OCI-LY1 (cell line): ENCODE results near the gene MIB2.

Source experiments
- H2AFZ ChIP-seq: fragments of 200-600 bp; sonication (generic), shearing (Covaris generic); 2 replicates; pipeline ENCODE4 v1.6.0; 2014; ENCODE audit warnings: antibody characterized with exemption, mild to moderate bottlenecking, low read length
- H3F3A ChIP-seq: fragments of 200-600 bp; sonication (generic), shearing (Covaris generic); 2 replicates; pipeline ENCODE4 v1.6.0; 2014; ENCODE audit warnings: mild to moderate bottlenecking, antibody characterized with exemption, low read length, moderate library complexity; ENCODE audit not compliant: insufficient read depth
- H3K27ac ChIP-seq: fragments of 200-600 bp; sonication (generic); 2 replicates; pipeline ENCODE4 v1.5.1; 2014; ENCODE audit warnings: low read length, mixed run types, mild to moderate bottlenecking, low read depth; ENCODE audit not compliant: poor library complexity, severe bottlenecking
- H3K27me3 ChIP-seq: fragments of 200-600 bp; sonication (generic); 2 replicates; pipeline ENCODE4 v1.6.0; 2014; ENCODE audit warnings: antibody characterized with exemption, mild to moderate bottlenecking, low read length, moderate library complexity; ENCODE audit not compliant: insufficient read depth
- H3K36me3 ChIP-seq: fragments of 200-600 bp; sonication (generic); 2 replicates; pipeline ENCODE4 v1.6.1; 2014; ENCODE audit warnings: mild to moderate bottlenecking, antibody characterized with exemption, low read length, moderate library complexity, mixed read lengths; ENCODE audit not compliant: insufficient read depth
- H3K4me1 ChIP-seq: fragments of 200-600 bp; sonication (generic); 2 replicates; pipeline ENCODE4 v1.5.1; 2014; ENCODE audit warnings: mild to moderate bottlenecking, low read length, moderate library complexity; ENCODE audit not compliant: insufficient read depth, severe bottlenecking
- H3K4me2 ChIP-seq: fragments of 200-600 bp; sonication (generic), shearing (Covaris generic); 2 replicates; pipeline ENCODE4 v1.6.1; 2014; ENCODE audit warnings: low read length
- H3K4me3 ChIP-seq: fragments of 200-600 bp; sonication (generic); 2 replicates; pipeline ENCODE4 v1.5.1; 2014; ENCODE audit warnings: low read length, low read depth, mild to moderate bottlenecking, mixed read lengths; ENCODE audit not compliant: poor library complexity, severe bottlenecking
- H3K79me2 ChIP-seq: fragments of 200-600 bp; shearing (Covaris generic); 2 replicates; pipeline ENCODE4 v1.6.1; 2016; ENCODE audit warnings: mixed run types, low read length, mixed read lengths; ENCODE audit not compliant: insufficient read depth
- H3K9ac ChIP-seq: fragments of 200-600 bp; sonication (generic), shearing (Covaris generic); 2 replicates; pipeline ENCODE4 v1.6.1; 2014; ENCODE audit warnings: mild to moderate bottlenecking, low read length, mixed read lengths
- H3K9me2 ChIP-seq: fragments of 200-600 bp; sonication (generic), shearing (Covaris generic); 2 replicates; pipeline ENCODE4 v1.6.1; 2014; ENCODE audit warnings: low read depth, mild to moderate bottlenecking, low read length, mixed read lengths
- H3K9me3 ChIP-seq: fragments of 200-600 bp; shearing (Covaris generic); 2 replicates; pipeline ENCODE4 v1.6.1; 2014; ENCODE audit warnings: low read length, mixed read lengths
- H4K20me1 ChIP-seq: fragments of 200-600 bp; sonication (generic), shearing (Covaris generic); 2 replicates; pipeline ENCODE4 v1.6.0; 2016; ENCODE audit warnings: mild to moderate bottlenecking, low read length; ENCODE audit not compliant: insufficient read depth
- EZH2 ChIP-seq: fragments of 200-600 bp; sonication (generic), shearing (Covaris generic); IDR thresholded peaks from 2 replicates; pipeline ENCODE4 v1.8.0; 2017; ENCODE audit warnings: borderline replicate concordance, mixed run types, mild to moderate bottlenecking, antibody characterized with exemption, low read length, moderate library complexity, mixed read lengths
- TF ChIP-seq, protein P1 (sequence below): fragments of 200-600 bp; sonication (generic), shearing (Covaris generic); IDR thresholded peaks from 2 replicates; pipeline ENCODE4 v1.5.1; 2017; ENCODE audit warnings: mild to moderate bottlenecking, antibody characterized with exemption, low read length, moderate library complexity, mixed read lengths

MIB2 gene

DNA sequence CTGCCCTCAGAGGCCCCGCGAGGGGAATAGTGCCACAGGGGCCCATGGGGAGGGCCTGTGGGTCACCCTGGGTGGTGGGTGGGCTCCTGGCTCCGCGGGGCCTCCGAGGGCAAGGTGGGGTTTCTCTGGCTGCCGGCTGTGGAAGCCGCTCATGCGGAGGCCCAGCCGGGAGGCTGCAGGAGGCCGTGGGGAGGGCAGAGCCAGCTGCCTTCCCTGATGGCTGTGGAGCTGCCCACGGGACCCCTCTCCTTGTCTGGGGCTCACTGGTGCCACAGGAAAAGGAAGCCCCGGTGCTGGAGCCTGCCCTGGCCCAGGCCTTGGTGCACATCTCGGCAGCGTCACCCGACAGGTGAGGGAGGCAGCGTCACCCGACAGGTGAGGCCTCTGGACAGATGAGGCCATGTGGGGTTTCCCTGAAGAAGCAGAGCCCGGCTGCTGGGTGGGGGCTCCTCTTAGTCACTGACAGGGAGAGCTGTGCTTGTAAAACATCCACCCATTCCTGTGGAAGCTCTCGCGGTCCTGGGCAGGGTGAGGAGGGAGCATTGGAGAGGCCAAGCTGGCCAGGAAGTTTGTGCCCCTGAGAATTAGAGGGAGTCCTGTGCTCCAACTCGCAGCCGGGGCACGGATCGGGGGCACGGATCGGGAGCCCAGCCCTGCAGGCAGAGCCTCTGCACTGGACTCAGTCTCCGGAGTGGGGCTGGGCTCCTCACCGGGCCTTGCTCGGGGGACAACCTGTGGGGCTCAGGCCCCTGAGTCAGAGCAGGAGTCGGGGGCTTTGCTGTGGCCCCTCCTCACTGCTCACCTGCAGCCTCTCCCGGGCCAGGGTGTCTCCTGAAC lies 6.1 kb downstream of the MIB2 start:
- Histone ChIP-seq H3F3A (no peaks in the 10 kb centered on the region), H3K27me3 (no peaks in the 10 kb centered on the region; the same call in 1 of the 2 replicates), H3K4me3 (no peak overlapping the region), H4K20me1 (no peaks in the 10 kb centered on the region), H3K9me2 (no peaks in the 10 kb centered on the region), H3K79me2 (no peaks in the 10 kb centered on the region), H3K4me2 (no peak overlapping the region), H2AFZ (no peak overlapping the region), H3K4me1 (peaks cover 7% of the 10 kb centered on the region), H3K9ac (no peak overlapping the region), H3K9me3 (no peaks in the 10 kb centered on the region), H3K36me3 (no peaks in the 10 kb centered on the region; the same call in 1 of the 2 replicates), H3K27ac (no peak overlapping the region)
- TF ChIP-seq EZH2 = no peak
- TF ChIP-seq, protein P1, sequence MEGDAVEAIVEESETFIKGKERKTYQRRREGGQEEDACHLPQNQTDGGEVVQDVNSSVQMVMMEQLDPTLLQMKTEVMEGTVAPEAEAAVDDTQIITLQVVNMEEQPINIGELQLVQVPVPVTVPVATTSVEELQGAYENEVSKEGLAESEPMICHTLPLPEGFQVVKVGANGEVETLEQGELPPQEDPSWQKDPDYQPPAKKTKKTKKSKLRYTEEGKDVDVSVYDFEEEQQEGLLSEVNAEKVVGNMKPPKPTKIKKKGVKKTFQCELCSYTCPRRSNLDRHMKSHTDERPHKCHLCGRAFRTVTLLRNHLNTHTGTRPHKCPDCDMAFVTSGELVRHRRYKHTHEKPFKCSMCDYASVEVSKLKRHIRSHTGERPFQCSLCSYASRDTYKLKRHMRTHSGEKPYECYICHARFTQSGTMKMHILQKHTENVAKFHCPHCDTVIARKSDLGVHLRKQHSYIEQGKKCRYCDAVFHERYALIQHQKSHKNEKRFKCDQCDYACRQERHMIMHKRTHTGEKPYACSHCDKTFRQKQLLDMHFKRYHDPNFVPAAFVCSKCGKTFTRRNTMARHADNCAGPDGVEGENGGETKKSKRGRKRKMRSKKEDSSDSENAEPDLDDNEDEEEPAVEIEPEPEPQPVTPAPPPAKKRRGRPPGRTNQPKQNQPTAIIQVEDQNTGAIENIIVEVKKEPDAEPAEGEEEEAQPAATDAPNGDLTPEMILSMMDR = no peak

DNA sequence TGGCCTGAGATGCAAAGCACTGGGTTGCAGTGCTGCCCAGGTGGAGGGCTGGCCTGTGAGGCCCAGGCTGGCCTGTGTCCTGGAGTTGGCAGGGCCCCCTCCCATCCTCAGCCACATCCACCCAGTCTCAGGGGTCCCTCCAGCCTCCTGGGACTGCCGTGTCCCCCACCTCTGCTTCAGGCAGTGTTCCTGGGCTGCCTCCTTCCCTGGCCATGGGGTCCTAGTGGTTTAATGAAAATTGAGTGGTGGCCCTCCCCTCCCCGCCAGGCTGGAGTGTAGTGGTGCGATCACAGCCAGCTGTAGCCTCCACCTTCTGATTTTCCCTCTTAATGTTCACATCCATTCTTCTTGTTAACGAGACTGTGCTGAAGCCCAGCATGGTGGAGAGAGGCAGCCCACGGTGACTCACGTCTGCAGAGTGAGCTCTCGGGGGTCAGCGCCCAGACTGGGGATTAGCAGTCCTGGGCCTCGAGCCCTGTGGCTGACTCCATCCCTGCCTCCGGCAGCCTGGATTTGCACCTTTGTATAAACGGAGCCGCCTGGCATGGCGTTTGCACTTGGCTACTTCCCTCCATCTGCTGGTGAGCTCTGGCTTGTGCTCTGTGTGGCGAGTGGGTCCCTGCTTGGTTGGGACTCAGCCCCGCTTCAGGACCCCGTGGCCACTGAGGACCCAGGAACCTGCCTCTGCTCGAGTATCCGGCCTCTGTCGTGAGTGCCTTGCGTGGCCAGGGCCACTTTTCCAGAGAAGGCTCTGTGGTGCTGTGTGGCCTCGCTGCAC lies 6.9 kb downstream of the MIB2 start:
- H3K4me3 ChIP-seq = no peak overlapping the region
- H3K9me2 ChIP-seq = no peaks in the 10 kb centered on the region
- H3K27me3 ChIP-seq = no peaks in the 10 kb centered on the region; the same call in 1 of the 2 replicates
- no peak overlapping the region for H3K9ac ChIP-seq
- no peaks in the 10 kb centered on the region for H3F3A ChIP-seq
- H2AFZ ChIP-seq = no peak overlapping the region
- peaks cover under 1% of the 10 kb centered on the region for H3K4me1 ChIP-seq
- no peaks in the 10 kb centered on the region; the same call in 1 of the 2 replicates for H3K36me3 ChIP-seq
- H3K79me2 ChIP-seq = no peaks in the 10 kb centered on the region
- TF ChIP-seq, protein P1 = no peak
- TF ChIP-seq EZH2 = no peak
- H4K20me1 ChIP-seq = no peaks in the 10 kb centered on the region
- H3K27ac ChIP-seq = no peak overlapping the region
- H3K9me3 ChIP-seq = no peaks in the 10 kb centered on the region
- no peak overlapping the region for H3K4me2 ChIP-seq

DNA sequence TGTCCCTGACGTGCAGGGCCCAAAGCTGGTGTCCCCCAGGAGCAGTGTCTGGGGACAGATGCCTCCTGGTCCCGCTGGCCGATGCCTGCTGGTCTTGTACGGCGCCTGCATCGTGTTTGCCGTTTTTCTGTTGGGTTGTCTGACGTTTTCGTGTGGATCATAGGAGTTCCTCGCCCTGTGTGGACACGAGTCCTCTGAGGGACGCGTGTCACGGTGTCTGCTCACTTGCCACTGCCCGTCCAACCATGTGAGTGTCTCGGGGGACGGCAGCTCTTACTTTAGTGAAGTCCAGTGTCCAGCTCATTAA lies 7.4 kb downstream of the MIB2 start:
- Histone ChIP-seq H3K9ac (no peak overlapping the region), H3K36me3 (no peaks in the 10 kb centered on the region; the same call in 1 of the 2 replicates), H3K4me3 (no peak overlapping the region), H3K27ac (no peak overlapping the region), H3K79me2 (no peaks in the 10 kb centered on the region), H2AFZ (no peak overlapping the region), H3K27me3 (no peaks in the 10 kb centered on the region; the same call in 1 of the 2 replicates), H3K9me2 (no peaks in the 10 kb centered on the region), H3K9me3 (no peaks in the 10 kb centered on the region), H3F3A (no peaks in the 10 kb centered on the region), H4K20me1 (no peaks in the 10 kb centered on the region), H3K4me2 (no peak overlapping the region), H3K4me1 (peaks cover 6% of the 10 kb centered on the region)
- TF ChIP-seq, protein P1 = no peak
- no peak for TF ChIP-seq EZH2
